Esophagus muscularis mucosa (tissue), 3 donors: ENCODE results near the gene RAD17.

Experiments used
- CTCF ChIP-seq, 3 experiments: fragments of 200-600 bp in 2 of 3; fragments of 450-650 bp in 1 of 3; sonication (generic) in 2 of 3; IDR thresholded peaks; one replicate each; pipeline ENCODE4 v1.5.1; 2017 to 2019; ENCODE audit warnings: antibody characterized with exemption in 3 of 3, mild to moderate bottlenecking in 2 of 3, moderate library complexity in 1 of 3
- POLR2AphosphoS5 ChIP-seq, 2 donors: sonication (generic); formaldehyde crosslinking; IDR thresholded peaks; one replicate each; pipeline ENCODE4 v1.6.1; 2017; ENCODE audit warnings: antibody characterized with exemption in 2 of 2

- TF ChIP-seq POLR2AphosphoS5 (IDR thresholded peaks at IDR 0.05), result no peak
- no peak for TF ChIP-seq CTCF (IDR thresholded peaks at IDR 0.05)
These were observed 48.9 kb downstream of the RAD17 start for GRCh38 chr5:69418554-69418953.
